Ureter (tissue), 1 donor: ENCODE data around the gene PLXDC2. TPM values are rescaled to one million over a fixed set of nuclear protein-coding genes. Genes with fewer than 3 reads are reported as not detected.
"Not testable (repeated sequence)": the region's sequence is repeated elsewhere in the genome, so short reads cannot be mapped to it uniquely, and the experiment has no call there.

Experiments used
- DNase-seq: peaks from one replicate; pipeline ENCODE4 v3.0.0-alpha.2; 2020; ENCODE audit warnings: low spot score
- total RNA-seq: library from RNA; stranded (reverse); gene quantifications from one replicate; pipeline ENCODE4 v1.2.4, GENCODE V29; 2023
- donor health status: DM: yes; HTN: yes; CAD: no.

The PLXDC2 gene
- total RNA-seq, 1 donor from 2014 or later, result 48.7 TPM

DNA sequence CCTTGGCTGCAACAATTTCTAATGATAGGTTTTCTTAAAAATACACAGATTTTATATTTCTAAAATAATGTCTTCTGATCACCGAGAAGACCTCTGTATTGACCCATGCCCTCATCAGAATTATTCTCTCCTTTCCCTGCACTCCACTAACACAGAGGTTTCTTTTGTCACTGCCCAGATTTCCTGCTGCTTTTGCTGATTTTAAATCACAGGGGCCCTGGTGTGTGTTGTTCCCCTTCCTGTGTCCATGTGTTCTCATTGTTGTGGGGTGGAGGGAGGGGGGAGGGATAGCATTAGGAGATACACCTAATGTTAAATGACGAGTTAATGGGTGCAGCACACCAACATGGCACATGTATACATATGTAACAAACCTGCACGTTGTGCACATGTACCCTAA is 375.2 kb downstream of the PLXDC2 start:
- DNase-seq, result not testable (repeated sequence)

DNA sequence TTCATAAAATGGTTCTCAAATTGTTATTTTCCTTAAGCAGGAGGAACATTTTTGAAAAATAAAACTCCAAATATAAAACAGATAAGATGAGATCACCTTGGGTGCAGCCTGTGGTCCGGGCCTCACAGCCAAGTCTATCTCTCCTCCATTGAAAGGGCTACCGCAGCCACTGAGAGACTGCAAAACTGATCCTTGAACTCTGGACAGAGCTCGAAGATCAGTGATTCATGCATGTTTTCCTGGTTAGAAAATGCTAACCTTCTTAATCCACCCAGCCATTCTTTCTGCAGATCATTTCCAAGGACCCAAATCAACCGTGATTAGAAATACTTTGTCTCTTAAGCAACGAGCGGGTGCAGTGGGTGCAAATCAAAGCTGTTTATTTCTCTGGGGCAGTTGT is 378.8 kb downstream of the PLXDC2 start:
- no peak for DNase-seq

DNA sequence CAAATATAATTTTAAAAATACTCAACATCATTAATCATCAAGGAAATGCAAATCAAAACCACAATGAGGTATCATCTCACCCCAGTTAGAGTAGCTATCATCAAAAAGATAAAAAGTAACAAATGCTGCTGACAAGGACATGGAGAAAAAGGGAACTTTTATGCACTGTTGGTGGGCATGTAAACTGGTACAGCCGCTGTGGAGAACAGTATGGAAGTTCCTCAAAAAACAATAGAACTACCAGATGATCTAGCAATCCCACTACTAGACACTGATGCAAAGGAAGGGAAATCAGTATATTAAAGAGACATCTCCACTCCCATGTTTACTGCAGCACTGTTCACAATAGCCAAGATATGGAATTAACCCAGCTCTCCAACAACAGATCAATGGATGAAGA is 384.5 kb downstream of the PLXDC2 start:
- no peak for DNase-seq

DNA sequence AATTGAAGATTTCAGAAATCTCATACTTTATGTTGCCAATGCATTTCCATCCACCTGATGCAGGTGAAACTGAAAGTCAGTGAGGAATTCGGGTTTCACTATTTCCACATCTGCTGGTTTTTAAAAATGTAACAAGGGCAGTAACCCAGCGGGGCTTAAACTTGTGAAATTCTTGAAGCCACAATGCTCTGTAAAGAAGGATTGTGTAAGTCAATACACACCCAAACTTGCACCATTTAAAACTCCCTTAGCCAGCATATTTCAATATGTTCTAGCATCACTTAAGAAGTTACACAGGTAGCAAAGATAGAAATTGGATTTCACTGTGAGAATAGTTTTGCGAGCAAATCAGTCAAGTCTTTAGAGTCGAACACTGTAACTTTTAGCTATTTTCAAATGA is 386.1 kb downstream of the PLXDC2 start:
- no peak for DNase-seq

DNA sequence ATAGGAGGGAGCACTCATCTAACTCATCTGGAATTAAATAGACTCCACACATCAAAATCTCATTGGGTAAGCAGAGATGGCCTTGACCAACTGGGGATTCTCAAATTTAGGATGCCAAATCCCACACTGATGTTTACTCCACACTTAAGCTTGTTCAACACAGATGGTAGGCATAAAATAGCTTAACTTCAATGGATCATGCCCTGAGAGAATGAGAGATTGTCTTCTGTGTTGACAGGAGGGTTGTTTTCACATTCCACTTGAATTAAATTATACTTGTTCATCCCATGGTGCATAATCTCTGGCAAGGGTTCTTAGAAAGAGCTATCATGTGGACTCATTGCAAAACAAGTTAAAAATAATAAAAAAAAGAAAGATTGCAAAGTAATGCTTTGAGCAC is 391.4 kb downstream of the PLXDC2 start:
- DNase-seq, result no peak

DNA sequence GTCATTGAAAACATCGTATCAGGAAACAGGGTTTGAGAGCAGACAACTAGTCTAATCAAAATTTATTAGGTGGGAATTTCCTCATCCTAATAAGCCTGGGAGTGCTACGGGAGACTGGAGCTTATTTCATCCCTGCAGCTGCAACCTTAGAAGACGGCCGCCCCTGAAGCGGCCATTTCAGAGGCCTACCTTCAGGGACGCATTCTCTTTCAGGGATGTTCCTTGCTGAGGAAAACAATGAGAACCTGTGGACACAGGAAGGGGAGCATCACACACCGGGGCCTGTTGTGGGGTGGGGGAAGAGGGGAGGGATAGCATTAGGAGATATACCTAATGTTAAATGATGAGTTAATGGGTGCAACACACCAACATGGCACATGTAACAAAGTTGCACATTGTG is 392.9 kb downstream of the PLXDC2 start:
- not testable (repeated sequence) for DNase-seq

DNA sequence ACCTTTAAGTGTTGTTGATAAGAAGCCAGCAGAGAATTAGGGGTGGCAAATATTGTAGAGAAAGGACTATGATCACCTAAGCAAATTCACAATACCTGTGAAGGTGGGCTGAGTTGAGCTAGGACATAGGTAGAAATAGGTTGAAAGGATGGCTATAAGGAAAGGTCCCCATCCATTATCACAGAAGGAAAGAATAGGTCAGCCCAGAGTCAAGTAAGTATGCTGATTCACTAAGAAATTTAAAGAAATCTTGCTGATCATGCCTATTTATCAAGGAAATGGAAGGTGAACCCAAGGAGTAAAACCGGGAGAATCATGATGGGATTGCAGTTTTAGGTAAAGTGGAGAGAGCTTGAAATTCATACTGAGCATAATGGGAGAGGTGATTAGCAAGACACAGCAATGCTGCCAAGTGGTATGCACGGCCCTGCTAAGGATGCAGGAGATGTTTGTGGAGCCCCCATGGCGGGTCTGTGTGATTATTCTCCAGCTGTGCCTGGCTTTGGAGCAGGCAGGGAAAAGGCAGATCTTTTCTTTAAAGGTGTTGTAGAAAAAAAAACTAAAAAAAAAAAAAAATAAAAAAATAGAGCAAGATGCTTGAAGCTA is 399.4 kb downstream of the PLXDC2 start:
- no peak for DNase-seq

DNA sequence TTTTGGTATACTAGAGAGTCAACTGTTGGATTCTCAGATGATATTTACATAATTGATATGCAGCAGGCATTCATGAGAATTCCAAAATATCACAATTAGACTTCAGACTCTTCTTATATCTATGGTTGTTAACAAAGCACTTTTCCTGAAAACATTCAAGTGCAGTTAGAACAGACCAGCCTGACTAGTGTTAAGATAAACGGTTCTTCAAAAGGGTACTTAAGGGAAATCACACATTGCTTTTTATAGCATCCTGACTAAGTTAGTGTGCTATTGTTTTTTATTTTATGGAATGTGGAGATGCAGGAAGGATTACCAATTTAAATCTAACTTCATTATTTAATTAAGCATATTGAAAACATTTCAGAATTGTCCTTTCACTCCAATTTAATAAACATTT is 405.1 kb downstream of the PLXDC2 start:
- DNase-seq, result no peak

DNA sequence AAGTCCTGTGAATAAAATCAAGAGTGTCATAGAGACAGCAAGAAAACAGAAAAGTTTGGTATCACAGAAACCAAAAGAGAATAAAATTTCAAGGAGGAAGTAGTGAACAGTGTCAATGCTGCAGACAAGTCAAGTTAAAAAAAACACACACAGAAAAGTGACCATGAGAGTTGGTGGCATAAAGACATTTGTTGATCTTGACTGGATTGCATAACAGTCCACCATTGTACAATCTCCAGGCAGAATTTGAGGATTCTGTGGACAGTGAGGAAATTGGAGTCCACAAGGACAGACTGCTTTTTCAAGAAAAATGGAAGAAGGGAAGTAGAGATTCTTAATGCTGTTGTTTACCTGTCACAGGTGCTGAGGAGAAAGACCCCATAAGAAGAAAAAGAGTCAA is 412.5 kb downstream of the PLXDC2 start:
- no peak for DNase-seq

DNA sequence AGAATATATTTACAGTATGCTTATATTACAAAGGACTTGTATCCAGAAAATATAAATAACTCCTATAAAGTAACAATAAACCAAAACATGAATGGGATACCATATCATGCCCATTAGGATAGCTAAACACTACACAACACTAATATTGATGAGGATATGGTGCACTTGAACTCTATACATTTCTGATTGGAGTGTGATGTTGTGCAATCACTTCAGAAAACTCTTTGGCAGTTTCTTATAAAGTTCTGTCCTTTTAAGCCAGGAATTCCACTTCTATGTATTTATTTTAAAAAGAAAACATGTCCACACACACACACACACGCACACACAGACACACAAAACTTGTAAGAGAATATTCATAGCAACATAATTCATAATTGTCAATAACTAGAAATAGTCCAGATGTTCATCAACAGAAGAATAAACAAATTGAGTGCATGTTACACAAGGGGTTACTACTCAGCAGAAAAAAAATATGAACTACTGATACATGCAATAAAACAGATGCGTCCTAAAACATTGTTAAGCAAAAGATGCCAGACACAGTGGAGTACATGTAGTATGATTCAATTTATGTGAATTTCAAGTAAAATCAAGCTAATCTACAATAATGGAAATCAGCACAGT is 416.0 kb downstream of the PLXDC2 start:
- DNase-seq, result no peak

DNA sequence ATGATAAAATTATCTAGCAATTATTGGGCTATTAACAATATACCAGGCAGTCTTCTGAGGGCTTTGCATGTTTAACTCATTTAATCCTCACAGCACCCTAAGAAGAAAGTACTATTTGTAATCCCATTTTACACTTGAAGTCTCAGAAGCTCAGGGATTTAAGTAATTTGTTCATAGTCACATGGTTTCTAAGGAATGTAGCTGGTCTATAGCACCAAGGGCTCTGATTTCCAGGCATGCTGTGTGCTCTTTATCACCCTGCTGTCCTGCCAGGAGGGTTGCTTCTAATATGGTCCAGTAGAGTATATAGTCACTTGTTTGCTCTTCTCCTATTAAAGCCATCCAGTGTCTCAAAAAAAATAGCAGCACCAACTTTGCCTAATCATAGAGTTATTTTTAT is 417.2 kb downstream of the PLXDC2 start:
- no peak for DNase-seq

DNA sequence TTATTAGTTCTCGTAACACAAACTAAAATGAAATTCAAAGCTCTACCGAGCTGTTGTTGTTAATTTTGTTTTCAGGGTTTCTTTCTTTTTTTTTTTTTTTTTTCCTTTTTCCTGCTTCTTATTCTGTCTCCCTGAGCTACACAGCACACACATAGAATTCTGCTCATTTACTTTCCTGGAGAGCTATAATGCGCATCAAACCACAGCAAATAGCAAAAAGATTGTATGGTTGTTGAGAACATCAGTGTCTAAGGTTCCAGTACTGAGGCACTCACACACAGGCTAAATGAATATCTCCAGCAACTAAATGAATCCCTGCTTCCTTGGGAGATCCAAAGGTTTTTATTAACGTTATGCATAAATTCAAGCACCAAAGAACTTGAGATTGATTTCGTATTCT is 418.3 kb downstream of the PLXDC2 start:
- DNase-seq, result no peak

DNA sequence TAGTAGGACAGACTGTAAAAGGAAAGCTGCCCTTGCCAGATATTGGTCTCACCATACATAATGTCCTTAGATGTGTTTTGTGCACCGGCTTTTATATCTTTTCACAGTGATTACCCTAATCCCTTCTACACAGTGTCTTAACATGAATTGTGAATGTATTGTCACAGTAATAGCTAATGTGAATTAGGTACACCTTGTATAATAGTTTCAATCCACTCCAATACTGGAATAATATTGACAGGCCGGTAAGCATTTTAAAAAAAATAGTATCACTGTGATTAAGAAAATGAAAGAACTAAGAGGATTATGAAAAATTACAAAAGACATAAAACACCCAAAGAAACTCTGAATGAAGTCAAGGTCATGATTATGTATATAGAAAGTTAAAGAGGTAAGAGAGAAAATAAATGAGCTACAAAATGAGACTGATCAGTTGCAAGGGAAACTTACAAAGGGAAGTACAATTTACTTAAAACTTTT is 420.9 kb downstream of the PLXDC2 start:
- DNase-seq, result no peak

DNA sequence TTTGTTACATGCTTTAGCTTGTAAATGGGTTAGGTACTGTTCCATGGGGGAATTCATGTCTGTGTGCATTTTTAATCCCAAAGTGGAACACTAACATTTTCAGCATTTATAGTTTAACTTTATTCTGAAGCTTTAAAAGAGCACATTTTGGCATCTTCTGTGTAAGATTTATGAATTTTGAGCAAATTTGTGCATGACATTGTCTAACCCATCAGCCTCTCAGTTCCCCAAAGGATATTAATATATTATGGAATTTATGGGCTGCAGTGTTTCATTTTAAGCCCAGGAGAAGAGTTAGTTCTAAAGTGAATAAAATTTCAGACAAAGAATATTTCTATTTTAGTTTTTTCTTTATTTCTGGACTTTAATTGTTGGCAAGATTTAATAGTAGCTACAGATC is 421.4 kb downstream of the PLXDC2 start:
- no peak for DNase-seq

DNA sequence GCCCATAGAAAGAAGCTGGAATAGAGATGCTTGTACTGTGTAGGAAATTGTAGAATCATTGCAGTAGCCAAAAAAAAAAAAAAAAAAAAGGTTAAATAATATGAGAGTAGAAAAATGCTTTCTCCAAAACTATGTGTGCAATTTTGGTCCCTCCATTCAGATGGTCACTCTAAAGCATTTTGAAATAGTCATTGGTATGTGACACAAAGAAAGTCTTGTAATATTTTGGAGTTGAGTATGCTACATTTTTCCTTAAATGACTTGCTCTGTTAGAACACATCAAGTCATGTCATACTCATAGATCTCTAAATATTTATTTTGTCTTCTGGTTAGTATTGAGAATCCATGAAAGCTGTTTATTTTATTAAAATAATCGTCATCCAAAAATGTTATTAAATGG is 424.4 kb downstream of the PLXDC2 start:
- no peak for DNase-seq

DNA sequence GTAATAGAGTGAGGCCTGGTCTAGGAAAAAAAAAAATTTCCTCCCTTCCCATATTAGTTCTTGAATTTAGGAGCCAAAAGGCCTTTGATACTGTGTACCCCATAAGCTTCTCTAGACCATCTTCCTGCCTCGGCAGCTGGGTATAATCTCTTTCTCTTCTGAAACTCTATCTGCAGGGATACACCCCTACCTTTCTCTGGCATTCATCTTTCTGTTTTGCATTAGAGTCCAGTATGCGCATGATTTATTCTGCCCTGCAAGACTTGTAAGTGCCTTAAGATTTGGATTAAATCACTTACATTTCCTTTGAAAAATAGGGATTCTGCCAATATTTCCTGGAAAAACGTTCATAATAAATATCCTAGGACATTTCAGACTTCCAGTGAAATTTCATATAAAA is 431.2 kb downstream of the PLXDC2 start:
- no peak for DNase-seq

DNA sequence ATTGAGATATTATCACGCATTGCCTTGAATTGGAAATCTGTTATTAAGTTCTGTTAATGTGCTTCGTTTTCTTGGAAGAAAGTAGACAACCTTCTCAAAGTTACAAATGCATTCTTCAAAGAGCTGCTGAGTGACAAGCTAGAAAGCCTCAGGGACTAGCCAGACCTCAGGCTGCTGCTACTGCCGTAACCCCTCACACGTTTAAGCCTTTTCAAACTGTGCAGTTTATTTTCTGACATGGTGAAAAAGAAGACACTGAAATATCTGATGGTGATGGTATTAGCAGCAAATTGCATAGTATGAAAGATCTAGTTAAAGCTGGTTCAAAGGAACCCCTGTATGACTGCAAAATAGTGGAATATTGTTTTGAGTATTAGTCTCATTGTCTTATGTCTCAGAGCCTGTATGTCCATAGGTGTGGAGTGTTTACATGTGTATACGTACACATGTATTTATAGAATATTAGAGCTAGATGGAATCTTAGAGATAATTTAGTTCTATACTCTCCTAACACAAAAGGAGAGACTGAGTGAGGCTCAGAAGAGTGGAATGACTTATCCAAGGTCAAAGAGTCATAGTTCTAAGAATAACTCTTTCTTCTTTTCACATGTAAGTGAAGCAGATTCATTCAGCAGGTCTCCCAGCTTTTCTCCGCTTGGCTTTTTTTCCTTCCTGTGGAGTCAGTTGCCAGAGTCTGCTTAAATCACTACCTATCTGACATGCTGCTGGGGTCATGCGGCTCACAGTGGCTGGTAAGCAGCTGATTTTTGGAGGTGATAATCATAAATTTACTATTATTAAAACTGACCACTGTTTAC is 431.9 kb downstream of the PLXDC2 start:
- DNase-seq, result no peak

DNA sequence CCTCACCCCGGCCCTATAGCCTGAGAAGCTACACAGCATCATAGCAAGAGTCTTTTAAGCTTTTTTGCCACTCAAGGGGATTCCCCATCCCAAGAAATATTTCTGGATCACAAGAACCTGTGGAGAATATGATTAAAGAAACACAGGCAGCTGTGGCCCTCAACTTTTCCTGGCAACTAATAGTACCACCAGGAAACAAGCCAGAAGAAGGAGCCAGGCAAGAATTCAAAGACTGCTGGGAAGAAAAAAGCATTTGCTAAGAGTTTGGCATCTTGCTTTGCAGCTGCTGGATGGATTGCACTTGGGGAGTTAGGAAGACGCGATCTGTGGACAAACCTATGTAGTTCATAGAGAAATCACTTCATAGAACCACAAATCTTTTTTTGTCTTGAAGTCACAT is 437.8 kb downstream of the PLXDC2 start:
- DNase-seq, result peak; percentile 43

DNA sequence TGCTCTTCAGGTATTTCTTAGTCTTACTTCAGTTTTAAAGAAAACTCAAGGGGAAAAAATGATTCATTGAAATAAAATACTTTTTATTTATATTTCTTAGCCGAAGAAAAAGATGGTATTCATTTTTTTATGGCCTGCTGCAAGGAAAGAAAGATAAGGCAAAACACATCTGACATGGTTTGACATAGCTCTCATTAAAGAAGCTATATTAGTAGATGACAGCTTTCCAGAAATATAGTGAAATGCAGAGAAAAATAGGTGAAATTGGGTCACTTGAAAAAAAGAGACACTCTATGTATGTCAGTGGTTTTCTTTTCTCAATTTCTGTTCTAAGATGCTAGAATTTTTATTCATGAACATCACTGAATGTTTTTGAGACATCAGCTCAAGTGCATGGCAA is 438.3 kb downstream of the PLXDC2 start:
- DNase-seq, result no peak

DNA sequence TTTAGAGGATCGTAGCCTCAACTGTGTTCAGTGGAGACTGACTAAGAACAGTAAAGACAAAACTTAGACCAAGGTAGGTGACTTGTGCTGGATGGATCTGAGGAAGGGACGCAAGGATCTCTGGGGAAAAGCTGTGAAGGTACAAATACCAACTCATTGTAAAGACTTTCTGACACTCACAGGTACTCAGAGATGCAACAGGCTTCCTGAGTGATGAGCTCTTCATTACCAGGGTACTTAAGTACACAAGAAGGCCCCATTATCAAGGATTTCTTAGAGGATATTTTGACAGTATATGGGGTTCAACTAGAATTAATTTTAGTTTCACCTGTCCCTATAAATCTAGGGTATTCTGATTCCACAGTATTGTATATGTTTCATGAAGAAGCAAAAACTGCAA is 440.7 kb downstream of the PLXDC2 start:
- no peak for DNase-seq

DNA sequence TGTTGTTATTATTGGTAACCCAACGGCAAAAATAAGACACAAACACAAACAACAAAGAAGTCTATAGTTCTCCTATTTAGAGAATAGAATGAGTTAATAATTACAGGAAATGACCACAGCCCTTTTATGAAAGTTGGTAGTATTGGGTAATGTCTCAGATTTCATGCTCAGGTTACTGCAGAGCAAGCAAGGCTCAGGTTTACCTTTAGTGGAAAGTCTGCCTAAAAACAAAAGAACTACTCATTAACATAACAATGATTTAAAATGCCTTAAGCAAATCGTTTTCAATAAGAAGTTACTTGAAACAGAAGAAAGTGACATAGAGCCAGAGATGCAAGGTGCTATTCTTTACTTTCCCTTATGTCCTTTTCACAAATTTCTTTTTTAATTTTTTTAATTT is 441.2 kb downstream of the PLXDC2 start:
- no peak for DNase-seq

DNA sequence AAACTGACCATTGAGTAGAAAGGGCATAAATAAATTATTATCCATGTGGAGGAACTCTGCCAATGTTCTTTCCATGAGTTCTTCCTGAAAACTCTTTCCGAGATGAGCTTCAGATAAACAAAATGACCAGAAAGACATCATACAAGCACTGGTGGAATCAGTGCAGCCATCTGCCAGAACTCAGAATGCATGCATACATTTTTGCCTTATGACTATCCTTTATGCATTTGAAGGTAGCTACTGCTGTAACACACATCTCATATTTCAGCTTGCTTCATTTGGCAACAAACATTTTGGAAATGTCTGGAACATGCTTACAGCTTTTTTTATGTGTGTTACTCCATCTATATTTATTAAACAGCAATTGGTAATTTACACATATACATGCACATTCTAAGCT is 448.9 kb downstream of the PLXDC2 start:
- no peak for DNase-seq

DNA sequence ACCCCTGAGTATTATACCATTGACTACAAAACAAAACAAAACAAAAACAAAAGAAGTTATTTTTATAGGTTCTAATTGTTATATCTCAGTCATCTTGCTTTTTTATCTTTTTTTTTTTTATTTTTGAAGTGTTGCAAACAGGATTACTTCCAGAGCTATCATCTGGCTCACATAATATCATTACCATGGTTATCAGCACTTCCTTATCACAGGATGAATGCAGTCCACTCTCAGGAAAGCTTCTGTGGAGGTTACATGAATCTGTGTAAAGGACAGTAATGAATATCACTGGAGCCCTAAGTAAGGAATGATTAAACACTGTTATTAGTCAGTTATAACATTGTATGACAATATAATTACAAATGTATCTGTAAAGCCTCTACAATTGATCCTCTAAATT is 451.5 kb downstream of the PLXDC2 start:
- no peak for DNase-seq
